Spleen (tissue), 7 donors: Measurements from ENCODE around the gene KCTD5.

Source experiments
- POLR2A ChIP-seq, 3 donors: fragments of 450-650 bp; IDR thresholded peaks; one replicate each; pipeline ENCODE4 v1.5.1; 2017; ENCODE audit warnings: antibody characterized with exemption in 3 of 3, mild to moderate bottlenecking in 1 of 3
- POLR2AphosphoS5 ChIP-seq, 3 donors: sonication (generic); formaldehyde crosslinking; IDR thresholded peaks; one replicate each; pipeline ENCODE4 v1.5.1; 2017; ENCODE audit warnings: antibody characterized with exemption in 3 of 3
- TF ChIP-seq, protein P1 (sequence below), 11 experiments: fragments of 200-600 bp in 7 of 11; fragments of 450-650 bp in 4 of 11; sonication (generic) in 4 of 11; IDR thresholded peaks in 8 of 11; conservative IDR thresholded peaks in 3 of 11; 1 replicate in 7 of 11; 2 replicates in 4 of 11; pipeline versions ENCODE4 v1.4.0 to v1.8.0; 2016 to 2021; ENCODE audit warnings: antibody characterized with exemption in 11 of 11, inconsistent platforms in 4 of 11, mild to moderate bottlenecking in 1 of 11
- donor health status: DM: no; HTN: no; CAD: no; lungs with moderate emphysema.
- donor health status: DM: no; HTN: no; CAD: no.
- donor health status: DM: no; HTN: no; CAD: no.

DNA sequence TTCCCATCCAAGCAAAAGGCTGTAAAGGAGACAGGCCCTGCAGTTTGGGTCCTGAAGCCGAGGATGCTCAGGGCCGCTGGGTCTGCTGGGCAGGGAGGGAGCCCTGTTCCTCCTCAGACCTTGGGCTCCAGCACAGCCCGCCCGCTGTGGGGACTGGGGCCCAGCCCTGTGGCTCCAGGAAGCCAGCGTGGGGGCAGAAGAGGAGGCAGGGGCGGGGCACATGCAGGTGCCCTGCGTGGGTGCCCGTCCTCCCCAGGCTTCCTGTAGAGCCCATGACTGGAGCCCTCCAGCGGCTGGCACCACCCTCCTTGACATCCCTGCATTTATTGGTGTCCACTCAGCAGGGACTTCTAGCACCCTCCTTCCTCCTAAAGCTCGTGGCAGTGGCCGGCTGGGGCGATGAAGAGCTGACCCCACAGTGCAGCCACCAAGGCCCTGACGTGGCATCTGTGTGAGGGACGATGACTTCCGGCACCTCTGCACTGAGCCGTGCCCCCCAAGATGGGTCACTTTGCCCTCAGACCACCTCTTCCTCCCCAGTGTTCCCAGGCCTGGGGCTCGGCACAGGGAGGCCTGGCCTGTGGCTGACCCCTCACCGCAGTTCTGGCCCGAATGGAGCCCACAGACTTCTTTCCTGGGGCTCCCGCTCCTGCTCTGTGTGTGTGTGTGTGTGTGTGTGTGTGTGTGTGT, 27.8 kb downstream of the KCTD5 start:
- TF ChIP-seq, protein P1, sequence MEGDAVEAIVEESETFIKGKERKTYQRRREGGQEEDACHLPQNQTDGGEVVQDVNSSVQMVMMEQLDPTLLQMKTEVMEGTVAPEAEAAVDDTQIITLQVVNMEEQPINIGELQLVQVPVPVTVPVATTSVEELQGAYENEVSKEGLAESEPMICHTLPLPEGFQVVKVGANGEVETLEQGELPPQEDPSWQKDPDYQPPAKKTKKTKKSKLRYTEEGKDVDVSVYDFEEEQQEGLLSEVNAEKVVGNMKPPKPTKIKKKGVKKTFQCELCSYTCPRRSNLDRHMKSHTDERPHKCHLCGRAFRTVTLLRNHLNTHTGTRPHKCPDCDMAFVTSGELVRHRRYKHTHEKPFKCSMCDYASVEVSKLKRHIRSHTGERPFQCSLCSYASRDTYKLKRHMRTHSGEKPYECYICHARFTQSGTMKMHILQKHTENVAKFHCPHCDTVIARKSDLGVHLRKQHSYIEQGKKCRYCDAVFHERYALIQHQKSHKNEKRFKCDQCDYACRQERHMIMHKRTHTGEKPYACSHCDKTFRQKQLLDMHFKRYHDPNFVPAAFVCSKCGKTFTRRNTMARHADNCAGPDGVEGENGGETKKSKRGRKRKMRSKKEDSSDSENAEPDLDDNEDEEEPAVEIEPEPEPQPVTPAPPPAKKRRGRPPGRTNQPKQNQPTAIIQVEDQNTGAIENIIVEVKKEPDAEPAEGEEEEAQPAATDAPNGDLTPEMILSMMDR (IDR thresholded peaks at IDR 0.05 in 8 of 11, conservative IDR thresholded peaks at IDR 0.05 in 3 of 11), result no peak
- TF ChIP-seq POLR2A (IDR thresholded peaks at IDR 0.05) (no peak), POLR2AphosphoS5 (IDR thresholded peaks at IDR 0.05) (no peak)
